H4 (cell line): Measurements from ENCODE around the gene PARL. TPM values are rescaled to one million over a fixed set of nuclear protein-coding genes. Genes with fewer than 3 reads are reported as not detected.

ENCODE experiments used
- DNase-seq: peaks from one replicate; pipeline ENCODE4 v3.0.0-alpha.2; 2015; ENCODE audit warnings: low spot score
- total RNA-seq: library from RNA; depleted of rRNA; stranded (reverse); fragments of >200 nt; shearing (Covaris generic); gene quantifications from 2 replicates; pipeline ENCODE4 v1.2.3, GENCODE V29; 2014

Gene PARL
- total RNA-seq, 1 experiment from 2014 or later, result 88.7 TPM

GRCh38 chr3:183854318-183855035 is 30.2 kb downstream of the PARL start:
- no peak for DNase-seq

- DNase-seq, result no peak
Observed at GRCh38 chr3:183845608-183846288, 38.9 kb downstream of the PARL start.

GRCh38 chr3:183845090-183845489 is 39.6 kb downstream of the PARL start:
- no peak for DNase-seq

GRCh38 chr3:183844606-183845005 is 40.1 kb downstream of the PARL start:
- DNase-seq, result peak; percentile 76

- DNase-seq, result no peak
Observed at GRCh38 chr3:183839751-183840150, 44.9 kb downstream of the PARL start.

- DNase-seq, result no peak
Observed at GRCh38 chr3:183837894-183838293, 46.8 kb downstream of the PARL start.

GRCh38 chr3:183837390-183837789 is 47.3 kb downstream of the PARL start:
- no peak for DNase-seq

- no peak for DNase-seq
Observed at GRCh38 chr3:183833516-183833915, 51.2 kb downstream of the PARL start.

GRCh38 chr3:183830187-183830586 is 54.5 kb downstream of the PARL start:
- DNase-seq, result no peak

- no peak for DNase-seq
Observed at GRCh38 chr3:183829466-183829865, 55.2 kb downstream of the PARL start.

GRCh38 chr3:183828538-183828870 is 56.2 kb downstream of the PARL start:
- DNase-seq, result no peak

GRCh38 chr3:183827809-183828537 is 56.7 kb downstream of the PARL start:
- DNase-seq, result no peak

- no peak for DNase-seq
Observed at GRCh38 chr3:183826448-183827250, 58.0 kb downstream of the PARL start.

GRCh38 chr3:183825456-183826161 is 59.1 kb downstream of the PARL start, which contains the start of gene MAP6D1:
TSS of gene MAP6D1 (minus strand) at chr3:183825577. CDS start at chr3:183825547, 30 bp downstream.
- no peak for DNase-seq

- no peak for DNase-seq
Observed at GRCh38 chr3:183824761-183825455, 59.8 kb downstream of the PARL start.

- no peak for DNase-seq
Observed at GRCh38 chr3:183823963-183824362, 60.7 kb downstream of the PARL start.

GRCh38 chr3:183822631-183823030 is 62.0 kb downstream of the PARL start:
- no peak for DNase-seq

GRCh38 chr3:183819831-183820230 is 64.8 kb downstream of the PARL start:
- DNase-seq, result no peak

- no peak for DNase-seq
Observed at GRCh38 chr3:183818706-183819624, 65.7 kb downstream of the PARL start.
